K562 (cell line): ENCODE measurements around the gene SNX9. TPM values are rescaled to one million over a fixed set of nuclear protein-coding genes. Genes with fewer than 3 reads are reported as not detected.

ENCODE experiments used
- ARNT ChIP-seq, 2 experiments: fragments of 450-650 bp; IDR thresholded peaks; 2 replicates each; pipeline ENCODE4 v1.6.1; 2016; ENCODE audit warnings: mild to moderate bottlenecking in 1 of 2
- BRF1 ChIP-seq: IDR thresholded peaks from 3 replicates; pipeline ENCODE4 v1.6.1; 2011; ENCODE audit warnings: borderline replicate concordance, mild to moderate bottlenecking; ENCODE audit not compliant: insufficient read length; ENCODE audit errors: extremely low read depth
- CSDE1 ChIP-seq, 2 experiments: fragments of 450-650 bp; IDR thresholded peaks; 2 replicates each; pipeline ENCODE4 v1.6.1; 2016; ENCODE audit warnings: mild to moderate bottlenecking in 1 of 2
- E2F5 ChIP-seq: sonication (generic); formaldehyde crosslinking; IDR thresholded peaks from 2 replicates; pipeline ENCODE4 v1.8.0; 2022; ENCODE audit warnings: mild to moderate bottlenecking, missing genetic modification reagents
- E4F1 ChIP-seq: fragments of 250-450 bp; sonication (Bioruptor Pico); IDR thresholded peaks from 2 replicates; pipeline ENCODE4 v1.5.0; 2021; ENCODE audit warnings: mild to moderate bottlenecking, borderline replicate concordance
- EGR1 ChIP-seq: fragments of 450-650 bp; conservative IDR thresholded peaks from 2 replicates; pipeline ENCODE4 v1.6.1; 2017; ENCODE audit warnings: mild to moderate bottlenecking
- EZH2 ChIP-seq: IDR thresholded peaks from 2 replicates; pipeline ENCODE4 v1.6.1; 2012; ENCODE audit warnings: low read depth, mild to moderate bottlenecking, inconsistent platforms, low read length, borderline replicate concordance
- FOXA3 ChIP-seq, 2 experiments: fragments of 450-650 bp in 1 of 2; sonication (generic) in 1 of 2; formaldehyde crosslinking; IDR thresholded peaks in 1 of 2; conservative IDR thresholded peaks in 1 of 2; 2 replicates each; pipeline versions ENCODE4 v1.4.0 to v1.8.0; 2020 to 2022; ENCODE audit warnings: mild to moderate bottlenecking in 2 of 2, missing genetic modification reagents in 1 of 2
- GABPB1 ChIP-seq: sonication (generic); formaldehyde crosslinking; IDR thresholded peaks from 2 replicates; pipeline ENCODE4 v1.8.0; 2022; ENCODE audit warnings: mild to moderate bottlenecking, missing genetic modification reagents
- HMGN3 ChIP-seq: IDR thresholded peaks from 2 replicates; pipeline ENCODE4 v1.6.1; 2011; ENCODE audit warnings: borderline replicate concordance, low read depth, mild to moderate bottlenecking, mixed read lengths, low read length; ENCODE audit not compliant: insufficient read length; ENCODE audit errors: extremely low read depth
- KHSRP ChIP-seq: fragments of 450-650 bp; IDR thresholded peaks from 2 replicates; pipeline ENCODE4 v1.6.1; 2017
- KLF10 ChIP-seq: fragments of 250-450 bp; sonication (Bioruptor Pico); IDR thresholded peaks from 2 replicates; pipeline ENCODE4 v1.6.1; 2021; ENCODE audit warnings: matching md5 sums
- MEF2A ChIP-seq: IDR thresholded peaks from 2 replicates; pipeline ENCODE4 v1.6.1; 2011; ENCODE audit warnings: low read depth, mild to moderate bottlenecking, low read length, moderate library complexity; ENCODE audit not compliant: control insufficient read depth
- NR2F6 ChIP-seq: fragments of 450-650 bp; formaldehyde crosslinking; IDR thresholded peaks from 2 replicates; pipeline ENCODE4 v1.4.0; 2020; ENCODE audit warnings: mild to moderate bottlenecking
- PHB ChIP-seq: fragments of 250-450 bp; sonication (Bioruptor Pico); IDR thresholded peaks from 2 replicates; pipeline ENCODE4 v1.5.0; 2021
- PHB2 ChIP-seq: fragments of 450-650 bp; IDR thresholded peaks from 2 replicates; pipeline ENCODE4 v1.6.1; 2017; ENCODE audit warnings: low read depth
- RBM34 ChIP-seq: fragments of 200-400 bp; formaldehyde crosslinking; IDR thresholded peaks from 2 replicates; pipeline ENCODE4 v1.6.1; 2018; ENCODE audit warnings: low read length, borderline replicate concordance; ENCODE audit not compliant: insufficient read depth
- SAFB ChIP-seq: fragments of 200-400 bp; formaldehyde crosslinking; IDR thresholded peaks from 2 replicates; pipeline ENCODE4 v1.6.1; 2017; ENCODE audit warnings: low read depth, low read length, borderline replicate concordance
- SMAD4 ChIP-seq: fragments of 250-450 bp; sonication (Bioruptor Pico); conservative IDR thresholded peaks from 2 replicates; pipeline ENCODE4 v1.8.0; 2021; ENCODE audit warnings: inconsistent platforms, mild to moderate bottlenecking, moderate library complexity
- SMARCA4 ChIP-seq: fragments of 450-650 bp; IDR thresholded peaks from 2 replicates; pipeline ENCODE4 v1.6.1; 2016
- SRF ChIP-seq, 2 experiments: fragments of 250-450, 450-650 bp in 1 of 2; sonication (Bioruptor Pico) in 1 of 2; sonication (generic) in 1 of 2; formaldehyde crosslinking; IDR thresholded peaks; 2 replicates each; pipeline versions ENCODE4 v1.5.0 to v1.5.1; 2020 to 2022; ENCODE audit warnings: mild to moderate bottlenecking in 1 of 2, missing genetic modification reagents in 1 of 2
- U2AF2 ChIP-seq: fragments of 200-400 bp; formaldehyde crosslinking; optimal IDR thresholded peaks from 2 replicates; pipeline ENCODE3; 2017; ENCODE audit warnings: low read depth, mild to moderate bottlenecking, low read length
- ZFP1 ChIP-seq: fragments of 450-650 bp; formaldehyde crosslinking; IDR thresholded peaks from 2 replicates; pipeline ENCODE4 v1.4.0; 2020; ENCODE audit warnings: mild to moderate bottlenecking, mixed read lengths
- ZKSCAN8 ChIP-seq: fragments of 200-800 bp; sonication (Bioruptor generic); IDR thresholded peaks from 2 replicates; pipeline ENCODE4 v1.6.1; 2016; ENCODE audit warnings: missing genetic modification characterization, missing compliant biosample characterization
- ZNF146 ChIP-seq: IDR thresholded peaks from one replicate; pipeline ENCODE4 v1.6.1; 2018; ENCODE audit warnings: missing compliant biosample characterization; ENCODE audit not compliant: unreplicated experiment
- ZNF347 ChIP-seq: fragments of 450-650 bp; formaldehyde crosslinking; IDR thresholded peaks from 2 replicates; pipeline ENCODE4 v1.4.0; 2020; ENCODE audit warnings: low read depth, mild to moderate bottlenecking, moderate library complexity
- ZNF431 ChIP-seq: sonication (generic); formaldehyde crosslinking; IDR thresholded peaks from 2 replicates; pipeline ENCODE4 v1.8.0; 2022; ENCODE audit warnings: mild to moderate bottlenecking, missing genetic modification reagents
- ZNF717 ChIP-seq: fragments of 250-450 bp; sonication (Bioruptor Pico); IDR thresholded peaks from 2 replicates; pipeline ENCODE4 v1.5.0; 2021
- ZNF785 ChIP-seq: fragments of 250-450 bp; sonication (Bioruptor Pico); IDR thresholded peaks from 2 replicates; pipeline ENCODE4 v1.4.0; 2020; ENCODE audit warnings: mild to moderate bottlenecking
- ZSCAN32 ChIP-seq: fragments of 450-650 bp; formaldehyde crosslinking; IDR thresholded peaks from 2 replicates; pipeline ENCODE4 v1.4.0; 2020; ENCODE audit warnings: mild to moderate bottlenecking, moderate library complexity
- polyA plus RNA-seq, 8 experiments: library from polyadenylated mRNA; depleted of rRNA in 4 of 8; stranded (reverse) in 5 of 8; unstranded in 3 of 8; fragments of >200 nt; fragmentation: Nextera tagmentation in 2 of 8; fragmentation: Illumina TruSeq in 1 of 8; extraction: Ambion mirVana in 2 of 8; extraction: Trizol in 1 of 8; gene quantifications; 2 replicates each; pipeline versions ENCODE4 v1.2.1 to v1.2.3, GENCODE V29; 2011 to 2014; ENCODE audit warnings: inconsistent platforms in 1 of 8, missing spikeins in 1 of 8
- total RNA-seq, 7 experiments: library from RNA; depleted of rRNA in 6 of 7; stranded (reverse); fragments of >200 nt in 6 of 7; fragmentation: Illumina TruSeq in 2 of 7; extraction: Trizol in 2 of 7; gene quantifications; 2 replicates each; pipeline versions ENCODE4 v1.2.1 to v1.2.3, GENCODE V29; 2011 to 2021; ENCODE audit warnings: low replicate concordance in 1 of 7

SNX9 gene
- total and polyA plus RNA-seq, 9 of the 15 experiments (the other 6 are each of a cell fraction or from before 2014, with no cell fraction given), result 6.0 to 81.7 (median 57.1) TPM

- TF ChIP-seq HMGN3 (no peak), KHSRP (no peak), NR2F6 (CRISPR knock-in tag) (no peak), SRF (CRISPR knock-in tag; IDR thresholded peaks at IDR 0.05) (peak; percentile 55 to 78; a peak in 2 of 4 replicates), ZNF717 (CRISPR knock-in tag) (no peak), KLF10 (no peak), ZNF431 (CRISPR knock-in tag) (no peak), EZH2 (no peak), ZFP1 (CRISPR knock-in tag) (no peak), EGR1 (no peak), RBM34 (no peak), ZNF347 (CRISPR knock-in tag) (no peak), SMAD4 (CRISPR knock-in tag) (no peak), ZNF785 (CRISPR knock-in tag) (no peak), GABPB1 (no peak), ZSCAN32 (CRISPR knock-in tag) (no peak), FOXA3 (CRISPR knock-in tag; conservative IDR thresholded peaks at IDR 0.05 in 1 of 2, IDR thresholded peaks at IDR 0.05 in 1 of 2) (no peak), ARNT (IDR thresholded peaks at IDR 0.05) (peak in 1 of 2 experiments; percentile 45; a peak in 2 of 4 replicates), BRF1 (no peak), PHB (CRISPR knock-in tag) (no peak), E2F5 (CRISPR knock-in tag) (no peak), E4F1 (no peak), U2AF2 (no peak), ZNF146 (no peak), CSDE1 (IDR thresholded peaks at IDR 0.05) (no peak; a peak in 1 of 4 replicates), SAFB (no peak), ZKSCAN8 (CRISPR knock-in tag) (0 out of 2 replicates have a peak, but pooled peaks have one; percentile 54), SMARCA4 (peak; percentile 95), PHB2 (no peak), MEF2A (0 out of 2 replicates have a peak, but pooled peaks have one; percentile 51)
These were observed 38.1 kb downstream of the SNX9 start (continued) for GRCh38 chr6:157861184-157861583.
